Ovary (tissue), 9 donors: ENCODE measurements around the gene BCL2L15. TPM values are rescaled to one million over a fixed set of nuclear protein-coding genes. Genes with fewer than 3 reads are reported as not detected.
A peak's percentile ranks its signal among the peaks of the same experiment; 100 is the strongest.

Source experiments
- DNase-seq, 5 donors: peaks; one replicate each; pipeline ENCODE4 v3.0.0-alpha.2; 2019 to 2020
- H3K27ac ChIP-seq, 2 donors: fragments of 200-600 bp; one replicate each; pipeline versions ENCODE4 v1.5.1 to v1.8.0; 2019 to 2022
- H3K27me3 ChIP-seq: fragments of 200-600 bp; one replicate; pipeline ENCODE4 v1.8.0; 2022
- H3K36me3 ChIP-seq: fragments of 200-600 bp; sonication (generic); one replicate; pipeline ENCODE4 v1.5.1; 2019
- H3K4me1 ChIP-seq: one replicate; pipeline ENCODE4 v1.8.1; 2013; ENCODE audit warnings: mild to moderate bottlenecking, moderate library complexity; ENCODE audit not compliant: insufficient read depth
- H3K4me3 ChIP-seq: fragments of 200-600 bp; sonication (generic); one replicate; pipeline ENCODE4 v1.5.1; 2017
- H3K9me3 ChIP-seq, 2 donors: fragments of 200-600 bp in 1 of 2; sonication (generic) in 1 of 2; one replicate each; pipeline versions ENCODE4 v1.5.1 to v1.8.1; 2013 to 2019; ENCODE audit warnings: mild to moderate bottlenecking in 1 of 2, moderate library complexity in 1 of 2
- CTCF ChIP-seq, 3 donors: fragments of 450-650 bp in 2 of 3; fragments of 200-600 bp in 1 of 3; IDR thresholded peaks; one replicate each; pipeline versions ENCODE4 v1.5.1 to v1.8.0; 2016 to 2022; ENCODE audit warnings: antibody characterized with exemption in 3 of 3, mild to moderate bottlenecking in 1 of 3
- EP300 ChIP-seq: sonication (generic); formaldehyde crosslinking; IDR thresholded peaks from one replicate; pipeline ENCODE4 v1.6.1; 2017; ENCODE audit warnings: antibody characterized with exemption
- POLR2A ChIP-seq: fragments of 450-650 bp; IDR thresholded peaks from one replicate; pipeline ENCODE4 v1.6.1; 2017; ENCODE audit warnings: antibody characterized with exemption, mild to moderate bottlenecking, moderate library complexity
- WGBS, 3 donors: extraction: QIAGEN DNeasy Blood & Tissue Kit in 1 of 3; methylation state at CpG; one replicate each; pipeline versions ENCODE4 v1.1.5 to v1.1.7; 2013 to 2017; 5-methylcytosine and 5-hydroxymethylcytosine counted together
- intact Hi-C, 4 donors: fragments of 100-400 bp; cut with DNase I; formaldehyde crosslinking; loops; one replicate each; pipeline versions ENCODE4 v1.11.0 to v1.15.1; 2022 to 2023
- polyA plus RNA-seq, 2 donors: library from polyadenylated mRNA; stranded (reverse); fragments of 200-250 nt in 1 of 2; fragments of 350-450 nt in 1 of 2; fragmentation: Illumina TruSeq in 1 of 2; extraction: RNeasy Lipid Tissue Mini Kit (QIAGEN cat#74804) in 1 of 2; gene quantifications; one replicate each; pipeline ENCODE4 v1.2.3, GENCODE V29; 2013 to 2014
- total RNA-seq, 7 donors: library from RNA; depleted of rRNA in 2 of 7; stranded (reverse); fragments of >200 nt in 2 of 7; fragmentation: NEBNext Ultra II Directional in 3 of 7; extraction: Animal tissue kit (Norgen Biotek cat#: 25700) in 3 of 7; gene quantifications; one replicate each; pipeline versions ENCODE4 v1.1.0 to v1.2.4, GENCODE V29; 2016 to 2023
- donor health status: DM: no; HTN: no; CAD: no; lungs with moderate emphysema.
- donor health status: DM: no; HTN: no; CAD: no.
- donor health status: Bipolar disorder and iron deficiency.
- donor health status: DM: yes; HTN: yes; CAD: no.
- donor health status: DM: no; HTN: no; CAD: no.
- donor health status: DM: yes; HTN: yes; CAD: no.

The BCL2L15 gene
- total and polyA plus RNA-seq, 9 donors, result 0.18 to 6.7 (median 0.68) TPM

GRCh38 chr1:113835686-113836290, 51.6 kb downstream of the BCL2L15 start:
- Histone ChIP-seq H3K4me1 (no peaks in the 10 kb centered on the region), H3K9me3 (no peaks in the 10 kb centered on the region), H3K27ac (no peak overlapping the region), H3K27me3 (no peaks in the 10 kb centered on the region), H3K36me3 (no peaks in the 10 kb centered on the region), H3K4me3 (no peak overlapping the region)
- no peak for DNase-seq
- TF ChIP-seq CTCF (IDR thresholded peaks at IDR 0.05) (peak; percentile 32 to 61 (median 43)), EP300 (no peak)
- intact Hi-C loops, result loop anchor here in 3 of 4 donors (5.0 to 10.0 kb wide), 3 partner anchors 139 to 449 kb away; partner anchors contain the start of gene OLFML3 (in 1 of the 3)
- WGBS, 3 donors, result 9 to 14% (median 10%) methylated on average over 4 of the region's 4 CpGs

GRCh38 chr1:113834716-113835115, 52.7 kb downstream of the BCL2L15 start:
- intact Hi-C loops, result loop anchor here in 3 of 4 donors (5.0 to 10.0 kb wide), 3 partner anchors 140 to 450 kb away; partner anchors contain the start of gene OLFML3 (in 1 of the 3)
- H3K4me3 ChIP-seq, result no peak overlapping the region
- no peaks in the 10 kb centered on the region for H3K27me3 ChIP-seq
- TF ChIP-seq CTCF (IDR thresholded peaks at IDR 0.05) (no peak), POLR2A (no peak), EP300 (no peak)
- H3K9me3 ChIP-seq, result no peaks in the 10 kb centered on the region
- no peaks in the 10 kb centered on the region for H3K4me1 ChIP-seq
- H3K36me3 ChIP-seq, result no peaks in the 10 kb centered on the region
- 79 to 87% (median 82%) methylated on average over 2 of the region's 2 CpGs for WGBS, 3 donors
- no peak for DNase-seq
- H3K27ac ChIP-seq, result no peak overlapping the region

Other genes with a start within 250 kb of the BCL2L15 start
- 10 to 100 TPM in 3 of 7 donors, 1 to 10 TPM in 4; 6.6 to 28.6 (median 9.7) TPM for gene PHTF1, start 128.1 kb downstream of the BCL2L15 start, total RNA-seq
- gene PHTF1, start 128.1 kb downstream of the BCL2L15 start, polyA plus RNA-seq, result 10 to 100 TPM in 1 of 2 donors, 1 to 10 TPM in 1; 4.5 to 10.8 TPM
- gene RSBN1, start 75.1 kb downstream of the BCL2L15 start, total RNA-seq, result 10 to 100 TPM; 28.1 to 36.1 (median 30.8) TPM
- gene RSBN1, start 75.1 kb downstream of the BCL2L15 start, polyA plus RNA-seq, result 10 to 100 TPM; 10.5 to 15.6 TPM
- 1 to 10 TPM in 5 of 7 donors, under 1 TPM in 2; 0.66 to 2.1 (median 1.6) TPM for gene PTPN22, start 15.9 kb downstream of the BCL2L15 start, total RNA-seq
- gene PTPN22, start 15.9 kb downstream of the BCL2L15 start, polyA plus RNA-seq, result 1 to 10 TPM in 1 of 2 donors, under 1 TPM in 1; 0.24 to 4.2 TPM
- gene AP4B1, start 17.2 kb upstream of the BCL2L15 start, total RNA-seq, result 10 to 100 TPM; 14.4 to 23.3 (median 16.9) TPM
- gene AP4B1, start 17.2 kb upstream of the BCL2L15 start, polyA plus RNA-seq, result 10 to 100 TPM; 15.2 to 23.7 TPM
- gene DCLRE1B, start 17.7 kb upstream of the BCL2L15 start, total RNA-seq, result 1 to 10 TPM; 2.4 to 6.8 (median 5.0) TPM
- gene DCLRE1B, start 17.7 kb upstream of the BCL2L15 start, polyA plus RNA-seq, result 1 to 10 TPM; 3.6 to 7.1 TPM
- 10 to 100 TPM; 35.5 to 77.0 (median 68.3) TPM for gene HIPK1, start 41.7 kb upstream of the BCL2L15 start, total RNA-seq
- 10 to 100 TPM; 17.5 to 46.9 TPM for gene HIPK1, start 41.7 kb upstream of the BCL2L15 start, polyA plus RNA-seq
- 100 to 1,000 TPM in 5 of 7 donors, 10 to 100 TPM in 2; 69.7 to 157 (median 119) TPM for gene OLFML3, start 91.9 kb upstream of the BCL2L15 start, total RNA-seq
- 100 to 1,000 TPM; 139 to 240 TPM for gene OLFML3, start 91.9 kb upstream of the BCL2L15 start, polyA plus RNA-seq